SH-SY5Y (cell line): ENCODE results near the gene KCNMB1.
A peak's percentile ranks its signal among the peaks of the same experiment; 100 is the strongest.

Experiments
- GATA2 ChIP-seq: IDR thresholded peaks from 2 replicates; pipeline ENCODE4 v1.6.1; 2011; ENCODE audit warnings: mild to moderate bottlenecking, low read depth, low read length
- GATA3 ChIP-seq: IDR thresholded peaks from 2 replicates; pipeline ENCODE4 v1.6.1; 2011; ENCODE audit warnings: low read depth, mild to moderate bottlenecking, low read length, moderate library complexity

KCNMB1 gene

GRCh38 chr5:170372971-170373370, 16.2 kb downstream of the KCNMB1 start:
- TF ChIP-seq GATA2, result no peak
- TF ChIP-seq GATA3, result no peak

- no peak for TF ChIP-seq GATA3
Observed at GRCh38 chr5:170368586-170368985, 20.6 kb downstream of the KCNMB1 start.

GRCh38 chr5:170366276-170366675, 22.9 kb downstream of the KCNMB1 start:
- TF ChIP-seq GATA3 (no peak), GATA2 (no peak)

GRCh38 chr5:170365831-170366230, 23.3 kb downstream of the KCNMB1 start:
- TF ChIP-seq GATA3 (no peak), GATA2 (no peak)

GRCh38 chr5:170365011-170365410, 24.2 kb downstream of the KCNMB1 start:
- TF ChIP-seq GATA3 (no peak), GATA2 (no peak)

- TF ChIP-seq GATA2 (no peak), GATA3 (no peak)
Observed at GRCh38 chr5:170363671-170364070, 25.5 kb downstream of the KCNMB1 start.

GRCh38 chr5:170362656-170363055, 26.5 kb downstream of the KCNMB1 start:
- TF ChIP-seq GATA3 (no peak), GATA2 (no peak)

GRCh38 chr5:170362102-170362501, 27.1 kb downstream of the KCNMB1 start:
- TF ChIP-seq GATA2, result no peak
- TF ChIP-seq GATA3, result no peak

- no peak for TF ChIP-seq GATA3
Observed at GRCh38 chr5:170361616-170362015, 27.6 kb downstream of the KCNMB1 start.

- TF ChIP-seq GATA2, result no peak
- no peak for TF ChIP-seq GATA3
Observed at GRCh38 chr5:170361116-170361515, 28.1 kb downstream of the KCNMB1 start.

GRCh38 chr5:170360709-170361108, 28.5 kb downstream of the KCNMB1 start:
- TF ChIP-seq GATA3, result no peak
- no peak for TF ChIP-seq GATA2

- TF ChIP-seq GATA3 (no peak), GATA2 (no peak)
Observed at GRCh38 chr5:170357955-170358444, 31.2 kb downstream of the KCNMB1 start.

GRCh38 chr5:170355601-170356098, 33.5 kb downstream of the KCNMB1 start:
- TF ChIP-seq GATA3, result no peak
- TF ChIP-seq GATA2, result no peak

- TF ChIP-seq GATA3 (no peak), GATA2 (no peak)
Observed at GRCh38 chr5:170353961-170354360, 35.2 kb downstream of the KCNMB1 start.

GRCh38 chr5:170353011-170353761, 36.0 kb downstream of the KCNMB1 start:
- TF ChIP-seq GATA3, result no peak
- TF ChIP-seq GATA2, result peak; percentile 47

- TF ChIP-seq GATA3, result no peak
- no peak for TF ChIP-seq GATA2
Observed at GRCh38 chr5:170348137-170348633, 41.0 kb downstream of the KCNMB1 start.
